A673 (cell line): ENCODE data around the gene NDUFB11. TPM values are rescaled to one million over a fixed set of nuclear protein-coding genes. Genes with fewer than 3 reads are reported as not detected.

Experiments
- BruUV-seq: library from RNA; stranded (reverse); fragments of 400-500 nt; replicated peaks from 2 replicates; lab custom pipeline; 2021; lab: Mats Ljungman, UMichigan
- CTCF ChIA-PET: fragments of 300-600 bp; sonication (Branson Sonifier 250); formaldehyde crosslinking; loops from one replicate; lab custom pipeline; 2022; ENCODE audit warnings: antibody characterized with exemption; lab: Charles Lee
- POLR2A ChIA-PET: fragments of 300-600 bp; sonication (Branson Sonifier 250); formaldehyde crosslinking; loops from one replicate; lab custom pipeline; 2022; ENCODE audit warnings: antibody characterized with exemption; ENCODE audit not compliant: low non-redundant PET; lab: Charles Lee
- DNase-seq: peaks from one replicate; pipeline ENCODE4 v3.0.0-alpha.2; 2015; ENCODE audit warnings: low spot score
- H3K27ac ChIP-seq: fragments of 200-600 bp; sonication (generic); 2 replicates; pipeline ENCODE4 v1.5.1; 2016; ENCODE audit warnings: mixed run types, low read depth, mild to moderate bottlenecking, mixed read lengths, antibody characterized with exemption, low read length; ENCODE audit not compliant: poor library complexity, severe bottlenecking
- H3K27me3 ChIP-seq: fragments of 200-600 bp; sonication (generic); replicated peaks from 2 replicates; pipeline ENCODE4 v1.6.1; 2017; ENCODE audit warnings: mixed run types, low read depth, mild to moderate bottlenecking, mixed read lengths, antibody characterized with exemption, low read length; ENCODE audit not compliant: insufficient read depth, poor library complexity
- H3K36me3 ChIP-seq: fragments of 200-600 bp; sonication (generic); 2 replicates; pipeline ENCODE4 v1.6.1; 2016; ENCODE audit warnings: mixed run types, mild to moderate bottlenecking, mixed read lengths, antibody characterized with exemption, low read length; ENCODE audit not compliant: insufficient read depth, poor library complexity, severe bottlenecking
- H3K4me1 ChIP-seq: fragments of 200-600 bp; sonication (generic); 2 replicates; pipeline ENCODE4 v1.6.1; 2017; ENCODE audit warnings: mixed run types, mild to moderate bottlenecking, mixed read lengths, antibody characterized with exemption, low read length; ENCODE audit not compliant: insufficient read depth, poor library complexity, severe bottlenecking
- H3K4me3 ChIP-seq: fragments of 200-600 bp; sonication (generic); 2 replicates; pipeline ENCODE4 v1.5.1; 2016; ENCODE audit warnings: low read depth, mixed run types, mild to moderate bottlenecking, mixed read lengths, low read length; ENCODE audit not compliant: poor library complexity, severe bottlenecking
- H3K9me3 ChIP-seq: fragments of 200-600 bp; sonication (generic); 2 replicates; pipeline ENCODE4 v1.6.1; 2016; ENCODE audit warnings: mixed run types, low read depth, mild to moderate bottlenecking, mixed read lengths, antibody characterized with exemption, low read length; ENCODE audit not compliant: poor library complexity, severe bottlenecking
- CTCF ChIP-seq: fragments of 300-800, 200-600 bp; sonication (generic); conservative IDR thresholded peaks from 2 replicates; pipeline ENCODE4 v1.5.1; 2017; ENCODE audit warnings: low read depth, mild to moderate bottlenecking, antibody characterized with exemption, low read length, moderate library complexity, mixed read lengths
- EZH2 ChIP-seq: fragments of 200-600 bp; sonication (generic); IDR thresholded peaks from 2 replicates; pipeline ENCODE4 v1.6.1; 2017; ENCODE audit warnings: borderline replicate concordance, low read depth, mild to moderate bottlenecking, mixed read lengths, antibody characterized with exemption, low read length; ENCODE audit not compliant: poor library complexity, severe bottlenecking
- intact Hi-C: fragments of 100-400 bp; cut with micrococcal nuclease; formaldehyde crosslinking; loops from one replicate; pipeline ENCODE4 v1.10.0; 2022; ENCODE audit not compliant: unreplicated experiment
- total RNA-seq: library from RNA; stranded (reverse); gene quantifications from 2 replicates; pipeline ENCODE4 v1.2.3, GENCODE V29; 2021

NDUFB11 gene
- total RNA-seq, 1 experiment from 2014 or later: 137 TPM

- CTCF ChIA-PET: no interaction called here
- BruUV-seq: no TSS peak
- peaks cover 3% of the 10 kb centered on the region for H3K27me3 ChIP-seq
- TF ChIP-seq EZH2: no peak
- TF ChIP-seq CTCF: no peak
- POLR2A ChIA-PET: no interaction called here
- no peaks in the 10 kb centered on the region for H3K9me3 ChIP-seq
- no peaks in the 10 kb centered on the region for H3K4me1 ChIP-seq
- no peak overlapping the region for H3K27ac ChIP-seq
- intact Hi-C loops: no loop called here
- H3K36me3 ChIP-seq: no peaks in the 10 kb centered on the region
- H3K4me3 ChIP-seq: no peak overlapping the region
- DNase-seq: no peak
Observed at GRCh38 chrX:47101206-47101605, 43.3 kb downstream of the NDUFB11 start.

DNA sequence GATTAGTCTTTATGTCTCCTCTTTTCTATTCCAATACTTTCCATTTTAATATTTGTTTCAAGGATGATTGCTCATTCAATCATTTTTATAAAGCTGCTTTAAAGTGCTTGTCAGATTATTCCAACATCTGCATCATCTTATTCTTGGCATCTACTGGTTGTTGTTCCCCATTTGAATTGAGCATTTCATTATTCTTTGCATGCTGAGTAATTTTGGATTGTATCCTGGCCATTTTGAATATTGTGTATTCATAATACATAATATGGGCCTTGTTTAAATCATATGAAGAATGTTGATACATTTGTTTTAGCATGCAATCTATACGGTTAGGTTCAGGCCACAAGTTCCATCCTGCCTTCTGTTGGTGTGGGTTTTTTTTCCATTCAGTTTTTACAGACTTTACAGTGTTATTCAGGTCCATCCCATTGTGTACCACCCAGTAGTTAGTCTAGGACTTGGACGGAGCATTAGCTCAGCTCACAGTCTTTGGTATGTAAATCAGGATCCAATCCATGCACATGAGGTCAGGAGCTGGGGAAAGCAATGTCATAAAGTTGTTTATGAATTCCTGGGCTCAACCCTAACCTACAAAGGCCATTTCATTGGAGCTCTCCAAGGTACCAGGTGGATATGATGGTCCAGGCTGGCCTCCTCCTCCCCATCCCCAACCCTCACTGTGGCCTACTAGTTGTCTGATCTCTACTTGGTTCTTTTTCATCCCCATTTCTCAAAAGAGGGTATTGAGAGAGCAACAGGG is 46.0 kb downstream of the NDUFB11 start:
- H3K4me1 ChIP-seq: no peaks in the 10 kb centered on the region
- H3K9me3 ChIP-seq: no peaks in the 10 kb centered on the region
- H3K36me3 ChIP-seq: no peaks in the 10 kb centered on the region
- no peak for TF ChIP-seq CTCF
- no peak for TF ChIP-seq EZH2
- BruUV-seq: no TSS peak
- ChIA-PET POLR2A (no interaction called here), CTCF (no interaction called here)
- no peak for DNase-seq
- intact Hi-C loops: loop anchor here (10.0 kb wide), 2 partner anchors 454 to 544 kb away; no protein-coding TSS in a partner anchor
- H3K27ac ChIP-seq: no peak overlapping the region
- no peak overlapping the region for H3K4me3 ChIP-seq
- H3K27me3 ChIP-seq: peaks cover 3% of the 10 kb centered on the region

GRCh38 chrX:47097018-47097417 is 47.5 kb downstream of the NDUFB11 start:
- Histone ChIP-seq H3K36me3 (no peaks in the 10 kb centered on the region), H3K9me3 (no peaks in the 10 kb centered on the region), H3K4me1 (peaks cover 1% of the 10 kb centered on the region), H3K27ac (no peak overlapping the region), H3K27me3 (peaks cover 3% of the 10 kb centered on the region), H3K4me3 (no peak overlapping the region)
- no TSS peak for BruUV-seq
- intact Hi-C loops: loop anchor here (10.0 kb wide), 2 partner anchors 452 to 542 kb away; no protein-coding TSS in a partner anchor
- ChIA-PET CTCF (no interaction called here), POLR2A (no interaction called here)
- no peak for DNase-seq
- TF ChIP-seq EZH2: no peak
- TF ChIP-seq CTCF: no peak
